Measurements from ENCODE around the gene USP44. TPM values are rescaled to one million over a fixed set of nuclear protein-coding genes. Genes with fewer than 3 reads are reported as not detected.

The USP44 gene
- total and polyA plus RNA-seq, 11 donors: 0.09 to 1.2 (median 0.33) TPM; not detected in 3

DNA sequence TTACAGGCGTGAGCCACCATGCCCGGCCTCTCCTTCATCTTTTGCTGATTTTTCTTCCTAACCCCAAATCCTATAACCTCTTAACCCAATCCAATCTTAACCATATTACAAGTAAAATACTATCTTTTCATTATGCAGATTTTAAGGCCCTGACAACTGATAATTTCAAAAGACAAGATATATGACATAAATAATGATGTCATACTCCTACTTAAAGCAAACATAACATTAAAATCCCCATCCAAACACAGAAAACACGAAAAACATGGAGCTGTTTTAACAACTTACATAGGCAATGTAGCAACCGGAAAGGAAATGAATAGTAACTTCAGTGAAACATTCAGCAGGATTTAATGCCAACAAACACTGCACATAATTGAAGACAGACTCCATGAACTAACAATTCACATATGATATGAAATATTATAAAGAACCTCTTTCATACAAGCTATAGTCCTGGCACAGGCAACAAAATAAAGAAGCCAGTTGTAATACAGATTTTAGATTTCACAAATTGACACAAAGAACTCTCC, 21.5 kb downstream of the USP44 start:
- Histone ChIP-seq H3K27me3 (no peaks in the 10 kb centered on the region), H3K4me3 (no peak overlapping the region), H3K27ac (no peak overlapping the region), H3K36me3 (no peaks in the 10 kb centered on the region), H3K4me1 (peaks cover 0 to 2% (median 0%) of the 10 kb centered on the region in 12 donors), H3K9me3 (no peaks in the 10 kb centered on the region)
- TF ChIP-seq POLR2A (IDR thresholded peaks at IDR 0.05): no peak
- TF ChIP-seq CTCF (IDR thresholded peaks at IDR 0.05): no peak
- DNase-seq: no peak
- 88 to 91% (median 90%) methylated on average over 4 of the region's 4 CpGs for WGBS, 4 donors
- intact Hi-C loops (cut with DNase I): loop anchor here in 8 of 10 donors (5.0 to 10.0 kb wide), 4 partner anchors 175 to 412 kb away; no protein-coding TSS in a partner anchor
- no peak for ATAC-seq

DNA sequence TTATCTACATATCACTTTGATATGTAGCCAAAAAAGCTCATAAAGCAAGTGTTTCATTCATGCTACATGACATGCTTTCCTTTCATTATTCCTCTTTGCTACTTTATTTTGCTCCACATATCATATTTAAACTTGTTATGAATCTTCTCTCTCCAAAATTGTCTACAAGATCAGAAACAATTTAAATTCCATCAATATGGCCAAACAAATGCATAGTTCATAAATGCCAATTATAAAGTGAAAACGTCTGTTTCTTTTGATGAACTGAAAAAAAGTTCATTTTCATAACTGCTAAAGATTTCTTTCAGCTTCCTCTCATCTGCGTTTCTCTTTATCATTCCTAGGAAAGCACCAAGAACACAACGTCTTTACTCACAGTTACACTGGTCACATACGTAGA, 22.8 kb downstream of the USP44 start:
- no peak for TF ChIP-seq POLR2A (IDR thresholded peaks at IDR 0.05)
- no peak for TF ChIP-seq CTCF (IDR thresholded peaks at IDR 0.05)
- Histone ChIP-seq H3K4me3 (no peak overlapping the region), H3K9me3 (no peaks in the 10 kb centered on the region), H3K36me3 (no peaks in the 10 kb centered on the region), H3K4me1 (no peaks in the 10 kb centered on the region), H3K27ac (no peak overlapping the region), H3K27me3 (no peaks in the 10 kb centered on the region)
- no peak for DNase-seq
- no peak for ATAC-seq
- intact Hi-C loops (cut with DNase I): no loop called here
- 61 to 73% (median 67%) methylated on average over 4 of the region's 4 CpGs for WGBS, 4 donors

GRCh38 chr12:95522692-95523091, 28.6 kb downstream of the USP44 start:
- intact Hi-C loops (cut with DNase I): no loop called here
- WGBS, 4 donors: 85 to 89% (median 89%) methylated on average over 8 of the region's 8 CpGs
- DNase-seq (no peak), ATAC-seq (no peak)
- Histone ChIP-seq H3K27me3 (no peaks in the 10 kb centered on the region), H3K4me1 (no peaks in the 10 kb centered on the region), H3K36me3 (no peaks in the 10 kb centered on the region), H3K4me3 (no peak overlapping the region), H3K27ac (no peak overlapping the region), H3K9me3 (no peaks in the 10 kb centered on the region)
- TF ChIP-seq POLR2A (IDR thresholded peaks at IDR 0.05) (no peak), CTCF (IDR thresholded peaks at IDR 0.05) (no peak)

- TF ChIP-seq POLR2A (IDR thresholded peaks at IDR 0.05) (no peak), CTCF (IDR thresholded peaks at IDR 0.05) (no peak)
Observed at GRCh38 chr12:95520816-95521215, 30.5 kb downstream of the USP44 start.

More at GRCh38 chr12:95520816-95521215, 30.5 kb downstream of the USP44 start:
- no peak for DNase-seq
- no peak overlapping the region for H3K27ac ChIP-seq
- ATAC-seq: no peak
- no peak overlapping the region for H3K4me3 ChIP-seq
- intact Hi-C loops (cut with DNase I): no loop called here
- no peaks in the 10 kb centered on the region for H3K4me1 ChIP-seq
- H3K9me3 ChIP-seq: no peaks in the 10 kb centered on the region
- WGBS, 4 donors: 78 to 85% (median 79%) methylated on average over 6 of the region's 6 CpGs
- H3K36me3 ChIP-seq: peaks cover 0 to 8% (median 0%) of the 10 kb centered on the region in 9 donors
- H3K27me3 ChIP-seq: no peaks in the 10 kb centered on the region

All from heart left ventricle (tissue), 16 donors.